Hepatocyte (in vitro differentiated cells): ENCODE results near the gene KRTAP22-1.

Experiments
- EZH2 ChIP-seq: fragments of 200-600 bp; sonication (generic); IDR thresholded peaks from 2 replicates; pipeline ENCODE4 v1.6.1; 2016; ENCODE audit warnings: antibody characterized with exemption, mild to moderate bottlenecking, borderline replicate concordance
- TF ChIP-seq, protein P1 (sequence below): fragments of 200-600 bp; sonication (generic); IDR thresholded peaks from 2 replicates; pipeline ENCODE4 v1.5.1; 2016; ENCODE audit warnings: antibody characterized with exemption, mild to moderate bottlenecking; ENCODE audit not compliant: poor library complexity

- TF ChIP-seq, protein P1, sequence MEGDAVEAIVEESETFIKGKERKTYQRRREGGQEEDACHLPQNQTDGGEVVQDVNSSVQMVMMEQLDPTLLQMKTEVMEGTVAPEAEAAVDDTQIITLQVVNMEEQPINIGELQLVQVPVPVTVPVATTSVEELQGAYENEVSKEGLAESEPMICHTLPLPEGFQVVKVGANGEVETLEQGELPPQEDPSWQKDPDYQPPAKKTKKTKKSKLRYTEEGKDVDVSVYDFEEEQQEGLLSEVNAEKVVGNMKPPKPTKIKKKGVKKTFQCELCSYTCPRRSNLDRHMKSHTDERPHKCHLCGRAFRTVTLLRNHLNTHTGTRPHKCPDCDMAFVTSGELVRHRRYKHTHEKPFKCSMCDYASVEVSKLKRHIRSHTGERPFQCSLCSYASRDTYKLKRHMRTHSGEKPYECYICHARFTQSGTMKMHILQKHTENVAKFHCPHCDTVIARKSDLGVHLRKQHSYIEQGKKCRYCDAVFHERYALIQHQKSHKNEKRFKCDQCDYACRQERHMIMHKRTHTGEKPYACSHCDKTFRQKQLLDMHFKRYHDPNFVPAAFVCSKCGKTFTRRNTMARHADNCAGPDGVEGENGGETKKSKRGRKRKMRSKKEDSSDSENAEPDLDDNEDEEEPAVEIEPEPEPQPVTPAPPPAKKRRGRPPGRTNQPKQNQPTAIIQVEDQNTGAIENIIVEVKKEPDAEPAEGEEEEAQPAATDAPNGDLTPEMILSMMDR: no peak
- TF ChIP-seq EZH2: no peak
These were observed 27.2 kb downstream of the KRTAP22-1 start for GRCh38 chr21:30628109-30628508.
